Midbrain (tissue), 1 donor: ENCODE results near the gene TENT5A.
"Not testable (repeated sequence)": the region's sequence is repeated elsewhere in the genome, so short reads cannot be mapped to it uniquely, and the experiment has no call there.

Experiments
- DNase-seq: peaks from one replicate; lab custom pipeline; 2025; lab: John Stamatoyannopoulos, UW

The TENT5A gene

GRCh38 chr6:81750681-81751387, 1.6 kb downstream of the TENT5A start:
- DNase-seq = no peak

GRCh38 chr6:81750200-81750599, 2.3 kb downstream of the TENT5A start:
- DNase-seq = no peak

- DNase-seq = no peak
Measured at GRCh38 chr6:81749707-81750106, 2.8 kb downstream of the TENT5A start.

- DNase-seq = no peak
Measured at GRCh38 chr6:81748994-81749393, 3.5 kb downstream of the TENT5A start.

- DNase-seq = no peak
Measured at GRCh38 chr6:81747327-81747726, 5.2 kb downstream of the TENT5A start.

GRCh38 chr6:81744131-81744530, 8.3 kb downstream of the TENT5A start:
- DNase-seq = no peak

- DNase-seq = no peak
Measured at GRCh38 chr6:81743649-81744048, 8.8 kb downstream of the TENT5A start.

- DNase-seq = no peak
Measured at GRCh38 chr6:81741689-81742088, 10.8 kb downstream of the TENT5A start.

- not testable (repeated sequence) for DNase-seq
Measured at GRCh38 chr6:81740591-81740990, 11.9 kb downstream of the TENT5A start.

- DNase-seq = no peak
Measured at GRCh38 chr6:81739230-81740195, 13.0 kb downstream of the TENT5A start.

- DNase-seq = no peak
Measured at GRCh38 chr6:81736428-81736827, 16.1 kb downstream of the TENT5A start.

GRCh38 chr6:81735756-81736380, 16.6 kb downstream of the TENT5A start:
- no peak for DNase-seq

- no peak for DNase-seq
Measured at GRCh38 chr6:81734500-81735150, 17.9 kb downstream of the TENT5A start.

GRCh38 chr6:81734081-81734480, 18.4 kb downstream of the TENT5A start:
- DNase-seq = no peak

GRCh38 chr6:81731814-81732213, 20.7 kb downstream of the TENT5A start:
- no peak for DNase-seq

- no peak for DNase-seq
Measured at GRCh38 chr6:81727876-81728517, 24.5 kb downstream of the TENT5A start.

GRCh38 chr6:81725127-81725526, 27.4 kb downstream of the TENT5A start:
- DNase-seq = no peak

- no peak for DNase-seq
Measured at GRCh38 chr6:81722506-81723223, 29.8 kb downstream of the TENT5A start.

GRCh38 chr6:81720427-81720826, 32.1 kb downstream of the TENT5A start:
- no peak for DNase-seq

GRCh38 chr6:81718126-81718525, 34.4 kb downstream of the TENT5A start:
- no peak for DNase-seq

- no peak for DNase-seq
Measured at GRCh38 chr6:81714684-81715083, 37.8 kb downstream of the TENT5A start.
